ENCODE data around the gene OR2T10.
"Not testable (repeated sequence)": the region's sequence is repeated elsewhere in the genome, so short reads cannot be mapped to it uniquely, and the experiment has no call there.

The OR2T10 gene

GRCh38 chr1:248593226-248593625, 4.3 kb downstream of the OR2T10 start:
- no peak for DNase-seq (ENCODE audit: low read depth, low spot score)

- DNase-seq (ENCODE audit: low read depth, low spot score) = no peak
Observed at GRCh38 chr1:248592655-248593054, 4.8 kb downstream of the OR2T10 start.

GRCh38 chr1:248590055-248590454, 7.4 kb downstream of the OR2T10 start:
- DNase-seq (ENCODE audit: low read depth, low spot score) = no peak

- no peak for DNase-seq (ENCODE audit: low read depth, low spot score)
Observed at GRCh38 chr1:248589334-248589733, 8.2 kb downstream of the OR2T10 start.

- no peak for DNase-seq (ENCODE audit: low read depth, low spot score)
Observed at GRCh38 chr1:248585266-248585665, 12.2 kb downstream of the OR2T10 start.

- no peak for DNase-seq (ENCODE audit: low read depth, low spot score)
Observed at GRCh38 chr1:248576260-248576980, 21.1 kb downstream of the OR2T10 start.

GRCh38 chr1:248574657-248575056, 22.8 kb downstream of the OR2T10 start, which contains the start of gene OR2T34:
OR2T34 (minus strand) TSS chr1:248574757; CDS start chr1:248574757, 0 bp downstream.
- not testable (repeated sequence) for DNase-seq (ENCODE audit: low read depth, low spot score)

GRCh38 chr1:248573856-248574255, 23.6 kb downstream of the OR2T10 start:
- DNase-seq (ENCODE audit: low read depth, low spot score) = not testable (repeated sequence)

GRCh38 chr1:248572049-248572448, 25.5 kb downstream of the OR2T10 start:
- DNase-seq (ENCODE audit: low read depth, low spot score) = not testable (repeated sequence)

GRCh38 chr1:248570811-248571210, 26.7 kb downstream of the OR2T10 start:
- not testable (repeated sequence) for DNase-seq (ENCODE audit: low read depth, low spot score)

GRCh38 chr1:248569049-248569448, 28.5 kb downstream of the OR2T10 start:
- not testable (repeated sequence) for DNase-seq (ENCODE audit: low read depth, low spot score)

- not testable (repeated sequence) for DNase-seq (ENCODE audit: low read depth, low spot score)
Observed at GRCh38 chr1:248565530-248566373, 31.7 kb downstream of the OR2T10 start.

GRCh38 chr1:248562672-248563071, 34.8 kb downstream of the OR2T10 start, which contains the start of gene OR2T29:
OR2T29 (minus strand) TSS chr1:248562772; CDS start chr1:248559491, 3,281 bp downstream.
- DNase-seq (ENCODE audit: low read depth, low spot score) = not testable (repeated sequence)

- not testable (repeated sequence) for DNase-seq (ENCODE audit: low read depth, low spot score)
Observed at GRCh38 chr1:248551027-248551426, 46.5 kb downstream of the OR2T10 start.

GRCh38 chr1:248547383-248547782, 50.1 kb downstream of the OR2T10 start:
- DNase-seq (ENCODE audit: low read depth, low spot score) = not testable (repeated sequence)

Measured in ELF-1 (cell line).